H9 (cell line): ENCODE measurements around the gene SUN1. TPM values are rescaled to one million over a fixed set of nuclear protein-coding genes. Genes with fewer than 3 reads are reported as not detected.

Experiments used
- DNase-seq: peaks from one replicate; pipeline ENCODE4 v3.0.0-alpha.2; 2017
- H2AFZ ChIP-seq: one replicate; pipeline ENCODE4 v1.6.1; 2013; ENCODE audit warnings: mild to moderate bottlenecking, low read length, control low read depth, moderate library complexity
- H2AK5ac ChIP-seq: 2 replicates; pipeline ENCODE4 v1.6.1; 2013; ENCODE audit warnings: low read length, control low read depth, mixed read lengths; ENCODE audit not compliant: insufficient read length
- H2BK120ac ChIP-seq: one replicate; pipeline ENCODE4 v1.6.1; 2013; ENCODE audit warnings: low read depth, mild to moderate bottlenecking, low read length, control low read depth, inconsistent platforms; ENCODE audit not compliant: poor library complexity, severe bottlenecking
- H2BK12ac ChIP-seq: 2 replicates; pipeline ENCODE4 v1.6.1; 2013; ENCODE audit warnings: low read length, control low read depth, mixed read lengths, low read depth; ENCODE audit not compliant: insufficient read length
- H2BK15ac ChIP-seq: 2 replicates; pipeline ENCODE4 v1.6.1; 2013; ENCODE audit warnings: low read depth, low read length, control low read depth
- H2BK20ac ChIP-seq: one replicate; pipeline ENCODE4 v1.6.1; 2013; ENCODE audit warnings: low read depth, mild to moderate bottlenecking, low read length, control low read depth, inconsistent platforms; ENCODE audit not compliant: poor library complexity, severe bottlenecking
- H2BK5ac ChIP-seq: 2 replicates; pipeline ENCODE4 v1.6.1; 2013; ENCODE audit warnings: low read length, control low read depth, mixed read lengths; ENCODE audit not compliant: insufficient read length
- H3K14ac ChIP-seq: 2 replicates; pipeline ENCODE4 v1.6.1; 2013; ENCODE audit warnings: low read length, control low read depth; ENCODE audit not compliant: insufficient read depth
- H3K18ac ChIP-seq: 2 replicates; pipeline ENCODE4 v1.6.1; 2013; ENCODE audit warnings: low read depth, mild to moderate bottlenecking, mixed read lengths, low read length, control low read depth; ENCODE audit not compliant: insufficient read length
- H3K23ac ChIP-seq: 2 replicates; pipeline ENCODE4 v1.6.1; 2013; ENCODE audit warnings: low read length, control low read depth, mixed read lengths, low read depth; ENCODE audit not compliant: insufficient read length
- H3K23me2 ChIP-seq: 2 replicates; pipeline ENCODE4 v1.6.1; 2013; ENCODE audit warnings: low read depth, mild to moderate bottlenecking, mixed read lengths, low read length, control low read depth; ENCODE audit not compliant: insufficient read length, poor library complexity, severe bottlenecking
- H3K27ac ChIP-seq: 2 replicates; pipeline ENCODE4 v1.5.1; 2013; ENCODE audit warnings: low read length, control low read depth, mixed read lengths, low read depth; ENCODE audit not compliant: insufficient read length
- H3K27me3 ChIP-seq: 2 replicates; pipeline ENCODE4 v1.6.1; 2013; ENCODE audit warnings: low read length, control low read depth, inconsistent platforms; ENCODE audit not compliant: insufficient read depth
- H3K4ac ChIP-seq: 2 replicates; pipeline ENCODE4 v1.6.1; 2013; ENCODE audit warnings: low read depth, mild to moderate bottlenecking, control low read depth, inconsistent platforms, low read length, moderate library complexity
- H3K4me1 ChIP-seq: 2 replicates; pipeline ENCODE4 v1.6.1; 2013; ENCODE audit warnings: low read length, control low read depth, inconsistent platforms; ENCODE audit not compliant: insufficient read depth
- H3K4me2 ChIP-seq: 2 replicates; pipeline ENCODE4 v1.6.1; 2013; ENCODE audit warnings: low read length, control low read depth, mixed read lengths; ENCODE audit not compliant: insufficient read length, insufficient read depth
- H3K56ac ChIP-seq: 2 replicates; pipeline ENCODE4 v1.6.1; 2013; ENCODE audit warnings: low read depth, mild to moderate bottlenecking, mixed read lengths, low read length, control low read depth; ENCODE audit not compliant: insufficient read length
- H3K79me1 ChIP-seq: 2 replicates; pipeline ENCODE4 v1.6.1; 2013; ENCODE audit warnings: low read depth, mild to moderate bottlenecking, moderate library complexity, low read length, control low read depth, inconsistent platforms; ENCODE audit not compliant: insufficient read depth, poor library complexity, severe bottlenecking
- H3K79me2 ChIP-seq: 2 replicates; pipeline ENCODE4 v1.6.1; 2013; ENCODE audit warnings: low read length, control low read depth, inconsistent platforms; ENCODE audit not compliant: insufficient read depth
- H3K9ac ChIP-seq: 2 replicates; pipeline ENCODE4 v1.6.1; 2013; ENCODE audit warnings: low read length, control low read depth, mixed read lengths; ENCODE audit not compliant: insufficient read length; ENCODE audit errors: extremely low read depth
- H3K9me3 ChIP-seq: one replicate; pipeline ENCODE4 v1.6.1; 2013; ENCODE audit warnings: low read depth, low read length, inconsistent platforms; ENCODE audit not compliant: control insufficient read depth
- H3T11ph ChIP-seq: one replicate; pipeline ENCODE4 v1.6.1; 2013; ENCODE audit warnings: mild to moderate bottlenecking, low read length, control low read depth, inconsistent platforms
- H4K20me1 ChIP-seq: one replicate; pipeline ENCODE4 v1.6.1; 2013; ENCODE audit not compliant: control insufficient read depth, insufficient read length, insufficient read depth
- H4K5ac ChIP-seq: 2 replicates; pipeline ENCODE4 v1.6.1; 2013; ENCODE audit warnings: low read depth, mild to moderate bottlenecking, mixed read lengths, low read length, control low read depth; ENCODE audit not compliant: insufficient read length
- H4K8ac ChIP-seq: replicated peaks from 2 replicates; pipeline ENCODE4 v1.6.1; 2013; ENCODE audit warnings: low read length, control low read depth, mixed read lengths, low read depth; ENCODE audit not compliant: insufficient read length
- H4K91ac ChIP-seq: 2 replicates; pipeline ENCODE4 v1.6.1; 2013; ENCODE audit warnings: low read depth, mild to moderate bottlenecking, moderate library complexity, mixed read lengths, low read length, control low read depth; ENCODE audit not compliant: insufficient read length
- H3K27ac Mint-ChIP-seq, 3 experiments: 2 replicates in 2 of 3; 3 replicates in 1 of 3; pipeline ENCODE4 v1.8.0; 2020 to 2021; ENCODE audit warnings: mixed read lengths in 3 of 3, mild to moderate bottlenecking in 1 of 3, moderate library complexity in 1 of 3
- H3K27me3 Mint-ChIP-seq: 2 replicates; pipeline ENCODE4 v1.8.0; 2021; ENCODE audit warnings: low read depth, mild to moderate bottlenecking, moderate library complexity, mixed read lengths
- H3K36me3 Mint-ChIP-seq, 3 experiments: 2 replicates in 2 of 3; 3 replicates in 1 of 3; pipeline ENCODE4 v1.8.0; 2020 to 2021; ENCODE audit warnings: low read depth in 3 of 3, mixed read lengths in 3 of 3; ENCODE audit not compliant: insufficient read depth in 1 of 3
- H3K4me1 Mint-ChIP-seq, 2 experiments: 2 replicates each; pipeline ENCODE4 v1.8.0; 2020; ENCODE audit warnings: mixed read lengths in 2 of 2
- H3K4me3 Mint-ChIP-seq, 2 experiments: 2 replicates in 1 of 2; 3 replicates in 1 of 2; pipeline ENCODE4 v1.8.0; 2020 to 2021; ENCODE audit warnings: mild to moderate bottlenecking in 2 of 2, mixed read lengths in 2 of 2, moderate library complexity in 1 of 2
- H3K9me3 Mint-ChIP-seq, 2 experiments: 2 replicates in 1 of 2; 3 replicates in 1 of 2; pipeline ENCODE4 v1.8.0; 2020; ENCODE audit warnings: mild to moderate bottlenecking in 2 of 2, mixed read lengths in 2 of 2, moderate library complexity in 1 of 2
- CTCF ChIP-seq: fragments of 200-600 bp; sonication (generic); conservative IDR thresholded peaks from 3 replicates; pipeline ENCODE4 v1.8.0; 2021; ENCODE audit warnings: antibody characterized with exemption, mild to moderate bottlenecking
- WGBS: extraction: QIAGEN DNeasy Blood & Tissue Kit; methylation state at CpG from one replicate; pipeline ENCODE4 v1.1.7; 2013; ENCODE audit warnings: missing lambda C conversion rate, low lambda C conversion rate, mixed read lengths; ENCODE audit not compliant: insufficient read length; ENCODE audit errors: extremely low coverage; 5-methylcytosine and 5-hydroxymethylcytosine counted together
- total RNA-seq: library from RNA; stranded (reverse); gene quantifications from 2 replicates; pipeline ENCODE4 v1.2.1, GENCODE V29; 2021

SUN1 gene
- total RNA-seq, 1 experiment from 2014 or later: 118 TPM

- no peak overlapping the region for H4K8ac ChIP-seq
- H3K27me3 ChIP-seq: no peaks in the 10 kb centered on the region
- H3K27me3 Mint-ChIP-seq: no peaks in the 10 kb centered on the region
- H2BK120ac ChIP-seq: no peak overlapping the region
- no CpG with 5 or more reads among the region's 5 CpGs for WGBS
- peaks cover 25 to 56% (median 50%) of the 10 kb centered on the region in 3 experiments for H3K36me3 Mint-ChIP-seq
- H2BK15ac ChIP-seq: no peak overlapping the region
- H3K79me1 ChIP-seq: peaks cover 5% of the 10 kb centered on the region
- no peak overlapping the region for H3K9ac ChIP-seq
- no peaks in the 10 kb centered on the region for H3K9me3 ChIP-seq
- H3K4me3 Mint-ChIP-seq: no peak overlapping the region
- DNase-seq: no peak
- no peaks in the 10 kb centered on the region for H3K9me3 Mint-ChIP-seq
- no peak overlapping the region for H3K14ac ChIP-seq
- no peak overlapping the region for H4K91ac ChIP-seq
- peaks cover 21 to 22% of the 10 kb centered on the region in 2 experiments for H3K4me1 Mint-ChIP-seq
- peak overlapping the region; percentile 12 to 79 (median 16); a peak in 5 of 7 replicates for H3K27ac Mint-ChIP-seq
- H2BK5ac ChIP-seq: no peak overlapping the region
- no peak overlapping the region for H3T11ph ChIP-seq
- H3K27ac ChIP-seq: no peak overlapping the region
- no peak overlapping the region for H3K4ac ChIP-seq
- H3K23me2 ChIP-seq: peaks cover 3% of the 10 kb centered on the region
- no peak overlapping the region for H4K5ac ChIP-seq
- no peak overlapping the region for H2BK20ac ChIP-seq
- H3K4me2 ChIP-seq: no peak overlapping the region
- peaks cover 7% of the 10 kb centered on the region for H3K4me1 ChIP-seq
- no peak overlapping the region for H3K23ac ChIP-seq
- H4K20me1 ChIP-seq: no peaks in the 10 kb centered on the region
- H3K79me2 ChIP-seq: peaks cover 39% of the 10 kb centered on the region; the same call in 1 of the 2 replicates
- H3K56ac ChIP-seq: no peak overlapping the region
- peak; percentile 56 for TF ChIP-seq CTCF
- no peak overlapping the region for H2BK12ac ChIP-seq
- H3K18ac ChIP-seq: no peak overlapping the region
- H2AFZ ChIP-seq: no peak overlapping the region
- H2AK5ac ChIP-seq: no peak overlapping the region
Observed at GRCh38 chr7:836429-836828, 4.2 kb downstream of the SUN1 start.
